GM11168 (cell line): Measurements from ENCODE around the gene GRM7.

ENCODE experiments used
- in situ Hi-C: fragments of 300-500 bp; cut with MboI; formaldehyde crosslinking; loops from one replicate; pipeline ENCODE4 v1.12.0; 2022; ENCODE audit warnings: low sequenced_read_pairs; ENCODE audit not compliant: unreplicated experiment

GRM7 gene

DNA sequence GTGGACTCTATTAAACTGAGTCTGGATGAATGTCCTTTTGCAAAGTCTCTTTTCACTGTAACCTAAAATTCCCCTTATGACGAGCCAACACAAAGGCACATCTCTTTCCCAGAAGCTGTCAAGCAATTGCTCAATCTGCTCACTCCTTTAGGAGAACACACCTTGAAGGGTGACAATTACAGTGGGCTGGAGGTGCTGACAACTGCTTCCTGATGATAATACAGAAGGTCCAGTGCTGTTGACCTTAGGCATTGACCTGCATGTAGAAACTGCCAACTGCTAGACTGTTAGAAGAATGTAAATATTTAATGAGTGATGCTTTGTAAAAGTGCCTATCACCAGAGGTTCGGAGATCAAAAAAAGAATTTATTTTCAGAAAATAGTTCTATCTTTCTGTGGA lies 757.7 kb downstream of the GRM7 start:
- in situ Hi-C loops: no loop called here

- in situ Hi-C loops: no loop called here
These were observed 759.5 kb downstream of the GRM7 start for GRCh38 chr3:7620401-7620800.

- in situ Hi-C loops: no loop called here
These were observed 760.2 kb downstream of the GRM7 start for GRCh38 chr3:7621046-7621630.

GRCh38 chr3:7621651-7622050 lies 760.7 kb downstream of the GRM7 start:
- in situ Hi-C loops: no loop called here

DNA sequence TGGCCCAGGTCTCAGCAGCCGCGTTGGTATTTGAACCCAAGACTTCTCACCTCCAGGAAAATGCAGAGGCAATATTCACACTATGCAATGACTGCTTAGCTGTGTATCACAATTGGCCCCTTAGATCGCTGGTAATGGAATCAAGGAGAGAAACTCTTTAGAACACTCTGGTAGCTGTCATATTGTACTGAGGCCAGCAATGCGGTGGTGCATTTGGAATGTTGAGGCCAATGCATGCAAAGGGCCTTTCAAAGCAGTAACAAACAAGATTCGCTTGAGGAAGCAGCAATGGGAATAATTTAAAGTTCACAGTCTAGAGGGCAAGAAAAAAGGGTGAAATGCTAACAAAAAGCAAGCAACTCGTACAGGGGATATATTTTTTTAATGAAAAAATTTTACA lies 764.1 kb downstream of the GRM7 start:
- in situ Hi-C loops: no loop called here

- in situ Hi-C loops: no loop called here
These were observed 769.5 kb downstream of the GRM7 start for GRCh38 chr3:7630351-7630911.

DNA sequence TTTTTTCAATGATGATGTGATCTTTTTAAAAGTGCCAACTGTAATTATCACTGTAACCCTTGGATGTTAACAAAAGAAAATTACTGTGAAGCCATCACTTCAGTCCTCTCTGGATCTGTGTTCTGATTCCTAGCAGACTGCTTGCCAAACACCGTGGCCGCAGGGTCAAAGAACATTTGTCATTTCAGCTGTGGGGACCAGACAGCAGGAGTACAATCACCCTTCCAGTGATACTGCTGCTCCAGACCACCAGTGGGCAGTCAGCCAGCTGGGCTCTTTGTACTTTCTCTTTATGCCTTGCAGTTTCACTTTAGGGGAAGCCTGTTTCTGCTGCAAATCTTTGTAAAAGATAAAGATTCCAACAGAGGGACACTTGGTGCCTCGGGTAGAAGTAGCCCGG lies 770.0 kb downstream of the GRM7 start:
- in situ Hi-C loops: no loop called here

DNA sequence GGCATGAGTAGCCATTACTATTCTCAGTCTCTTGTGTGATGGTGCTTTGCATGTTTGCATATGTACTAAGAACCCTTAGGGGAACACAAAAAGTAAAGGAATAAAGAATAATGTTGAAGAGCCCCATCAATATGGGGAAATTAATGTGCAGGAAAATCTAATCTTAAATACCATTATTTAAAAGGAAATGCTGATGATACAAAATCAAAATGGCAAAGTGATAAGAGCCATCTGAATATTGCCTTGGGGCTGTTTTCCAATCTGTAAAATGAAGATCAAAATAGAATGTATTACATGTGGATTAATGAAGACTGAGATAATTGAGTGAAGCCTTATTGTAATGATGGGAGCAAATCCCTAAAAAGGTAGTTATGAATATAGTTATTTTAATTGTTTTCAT lies 771.4 kb downstream of the GRM7 start:
- in situ Hi-C loops: no loop called here

DNA sequence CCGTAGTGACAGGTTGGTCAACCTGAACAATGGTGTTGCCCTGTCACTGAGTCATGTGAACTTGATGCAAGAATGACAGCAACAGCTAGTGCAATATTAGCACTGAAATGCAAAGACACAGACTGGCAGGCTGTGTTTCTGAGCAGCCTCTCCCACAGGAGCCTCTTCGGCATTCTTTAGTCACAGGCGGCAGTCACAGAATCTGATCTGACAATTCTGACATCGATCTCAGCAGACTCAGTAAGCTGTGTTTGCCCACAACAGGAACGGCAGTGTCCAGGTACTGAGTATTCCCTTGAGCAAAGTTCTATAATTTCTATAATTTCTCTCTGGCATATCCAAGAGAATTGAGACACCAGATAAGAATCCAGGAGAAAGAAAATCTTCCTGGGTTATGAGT lies 776.8 kb downstream of the GRM7 start:
- in situ Hi-C loops: no loop called here

DNA sequence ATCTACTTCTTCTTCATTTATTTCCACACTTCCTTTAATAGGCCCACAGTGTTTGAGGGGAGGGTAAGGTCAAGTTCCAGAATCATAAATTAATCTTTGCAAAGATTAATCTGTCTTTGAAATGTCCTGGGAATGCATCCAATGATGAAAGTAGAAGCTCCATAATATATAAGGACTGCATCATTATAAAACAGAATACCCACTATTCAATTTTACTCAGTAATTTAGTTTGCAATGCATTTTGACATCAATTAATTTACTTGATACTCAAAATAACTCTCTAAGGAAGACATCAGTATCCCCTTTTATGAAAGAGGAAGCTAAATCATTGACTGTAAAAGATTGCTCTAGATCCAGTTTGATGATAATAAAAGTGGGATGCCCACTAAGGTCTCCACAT lies 777.2 kb downstream of the GRM7 start:
- in situ Hi-C loops: no loop called here

- in situ Hi-C loops: no loop called here
These were observed 779.9 kb downstream of the GRM7 start for GRCh38 chr3:7640787-7641186.

GRCh38 chr3:7646851-7647250 lies 785.9 kb downstream of the GRM7 start:
- in situ Hi-C loops: no loop called here

- in situ Hi-C loops: no loop called here
These were observed 789.6 kb downstream of the GRM7 start for GRCh38 chr3:7650466-7650865.

DNA sequence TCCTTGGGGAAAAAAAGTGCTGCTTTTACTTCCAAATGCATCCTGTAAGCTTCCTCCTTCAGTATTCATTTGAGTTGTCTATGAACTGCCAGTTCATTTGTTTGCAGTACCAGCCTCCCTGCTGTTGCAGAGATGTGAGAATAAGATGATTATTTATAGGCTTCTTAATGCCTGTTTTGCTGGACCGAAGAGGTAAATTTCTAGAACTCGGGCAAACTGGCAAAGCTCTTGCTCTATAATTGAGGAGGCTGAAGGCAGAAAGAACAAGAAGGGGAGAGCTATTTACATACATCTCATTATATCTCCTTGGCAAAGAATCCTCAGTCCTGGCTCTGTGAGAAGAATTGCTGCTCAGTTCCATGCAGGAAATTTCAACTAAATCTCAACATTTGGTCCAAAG lies 790.4 kb downstream of the GRM7 start:
- in situ Hi-C loops: no loop called here

- in situ Hi-C loops: no loop called here
These were observed 796.5 kb downstream of the GRM7 start for GRCh38 chr3:7657214-7658112.

DNA sequence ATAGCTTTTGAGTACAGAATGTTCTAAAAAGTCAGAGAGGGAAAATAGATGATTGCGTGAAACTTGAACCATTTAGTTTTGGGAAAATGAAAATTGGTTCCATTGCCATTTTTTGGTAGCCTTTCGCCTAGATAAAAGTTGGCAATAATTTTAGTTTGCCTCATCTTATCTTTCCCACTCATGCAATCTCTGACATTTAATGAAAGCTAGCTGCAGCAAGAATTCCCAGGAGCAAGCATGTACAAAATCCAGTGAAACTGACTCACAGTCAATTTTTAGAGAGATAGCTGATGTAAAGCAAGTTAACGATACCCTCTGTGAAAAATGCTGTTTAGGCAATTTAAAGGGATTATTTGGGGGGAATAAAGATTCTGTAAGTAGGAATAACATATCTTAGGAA lies 797.4 kb downstream of the GRM7 start:
- in situ Hi-C loops: no loop called here

DNA sequence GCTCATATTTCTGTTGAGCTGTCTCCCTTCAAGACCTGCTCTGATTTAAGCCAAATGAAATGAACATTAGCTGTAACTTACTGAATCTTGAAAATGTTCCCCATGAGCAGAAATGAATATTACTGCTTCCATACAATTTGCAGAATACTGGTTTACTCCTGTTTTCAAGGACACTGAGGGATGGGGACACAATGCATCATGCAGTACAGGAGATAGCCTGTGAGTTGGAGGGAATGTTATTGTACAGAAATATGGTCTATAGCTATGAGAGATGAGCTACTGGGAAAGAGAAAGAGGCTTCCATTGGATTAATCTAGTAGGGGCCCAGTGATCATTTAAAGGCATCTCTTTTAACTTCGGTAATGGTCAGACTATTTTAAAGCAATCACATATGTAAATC lies 798.2 kb downstream of the GRM7 start:
- in situ Hi-C loops: no loop called here

DNA sequence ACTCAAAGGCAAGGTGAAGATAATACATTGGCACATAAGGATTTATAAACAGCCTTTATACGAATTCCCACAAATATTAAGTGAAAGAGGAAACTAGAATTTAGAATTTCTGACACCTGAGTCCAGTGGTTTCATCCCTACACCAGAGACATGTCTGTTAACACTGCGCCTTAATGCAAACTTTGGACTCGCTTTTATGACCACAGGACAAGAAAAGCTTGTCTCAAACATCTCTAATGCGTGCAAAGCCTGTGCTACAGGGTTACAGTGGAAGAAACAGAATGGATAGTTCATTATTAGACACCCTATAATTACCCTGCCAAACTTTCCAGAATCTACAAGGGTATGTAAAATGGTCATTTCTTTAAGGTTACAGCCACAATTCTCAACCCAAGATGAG lies 802.9 kb downstream of the GRM7 start:
- in situ Hi-C loops: no loop called here

GRCh38 chr3:7667774-7668173 lies 806.9 kb downstream of the GRM7 start:
- in situ Hi-C loops: no loop called here

DNA sequence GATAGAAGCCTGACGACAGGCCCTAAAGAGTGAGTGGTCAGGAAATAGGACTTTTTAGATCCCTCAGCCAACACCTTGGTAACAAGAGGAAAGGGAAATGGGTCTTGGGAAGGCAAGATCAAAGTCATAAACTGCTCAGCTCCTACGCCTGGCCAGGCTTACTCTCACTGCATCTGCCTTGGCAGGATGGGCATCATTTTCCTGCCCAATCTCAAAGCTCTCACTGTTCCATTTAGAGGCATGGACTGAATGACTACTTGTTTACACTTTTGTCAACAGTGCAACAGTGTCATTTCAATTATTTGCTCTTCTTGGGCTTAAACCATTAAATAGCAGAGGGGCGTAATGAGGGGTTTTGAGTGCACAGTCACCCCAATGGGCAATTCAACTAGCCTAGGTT lies 808.7 kb downstream of the GRM7 start:
- in situ Hi-C loops: no loop called here

DNA sequence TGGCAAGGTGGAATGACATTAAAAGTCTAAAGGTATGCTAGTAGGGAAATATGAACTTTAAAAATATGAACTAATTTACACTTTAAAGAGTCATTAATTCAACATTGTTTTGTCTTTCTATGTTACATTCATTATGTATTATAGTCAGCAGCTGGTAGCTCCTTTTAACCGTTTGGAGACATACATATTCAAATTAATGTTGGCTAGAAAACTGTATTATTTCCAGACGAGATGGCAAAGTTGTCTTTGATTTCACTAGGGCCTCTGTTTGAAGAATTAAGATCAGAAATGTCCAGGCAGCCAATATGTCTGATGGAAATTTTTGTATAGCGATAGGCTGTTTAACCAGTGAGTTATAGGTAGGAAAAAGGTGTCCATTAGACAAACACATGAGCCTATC lies 817.6 kb downstream of the GRM7 start:
- in situ Hi-C loops: no loop called here

DNA sequence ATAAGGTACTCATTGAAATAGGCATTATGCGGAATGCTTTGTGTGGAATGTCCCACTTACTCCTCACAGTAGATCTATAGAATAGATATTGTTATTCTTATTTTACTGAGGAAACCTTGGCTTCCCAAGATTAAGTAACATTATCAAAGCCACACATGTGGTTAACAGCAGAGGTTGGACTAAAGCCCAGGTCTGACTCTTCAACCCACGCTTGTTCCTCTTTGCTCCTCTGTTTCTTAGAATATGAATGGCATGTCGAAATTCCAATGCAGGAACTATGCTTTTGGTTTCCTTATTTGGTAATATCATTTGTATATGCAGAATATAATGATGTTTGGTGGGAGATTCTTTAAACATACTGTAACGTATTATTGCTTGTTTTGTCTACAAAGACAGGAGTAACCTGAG lies 821.9 kb downstream of the GRM7 start:
- in situ Hi-C loops: no loop called here
